GM23338 (cell line): Measurements from ENCODE around the gene RC3H2. TPM values are rescaled to one million over a fixed set of nuclear protein-coding genes. Genes with fewer than 3 reads are reported as not detected.

ENCODE experiments used
- ATAC-seq: fragments of 200-7000 bp; cut with Tn5 transposase; 3 replicates; pipeline ENCODE4 v1.9.1; 2020
- DNase-seq: peaks from one replicate; pipeline ENCODE4 v3.0.0-alpha.2; 2015; ENCODE audit warnings: low spot score
- H2AFZ ChIP-seq: fragments of 200-600 bp; sonication (generic); 2 replicates; pipeline ENCODE4 v1.8.0; 2016; ENCODE audit warnings: antibody characterized with exemption, mild to moderate bottlenecking, moderate library complexity
- H3F3A ChIP-seq: fragments of 200-600 bp; sonication (generic); replicated peaks from 2 replicates; pipeline ENCODE4 v1.8.0; 2017; ENCODE audit warnings: antibody characterized with exemption, mixed run types, low read depth
- H3K27ac ChIP-seq: fragments of 200-600 bp; sonication (generic); 2 replicates; pipeline ENCODE4 v1.6.1; 2016; ENCODE audit warnings: low read depth
- H3K27me3 ChIP-seq: fragments of 200-600 bp; sonication (generic); 2 replicates; pipeline ENCODE4 v1.8.0; 2016; ENCODE audit warnings: mild to moderate bottlenecking, mixed run types, moderate library complexity; ENCODE audit not compliant: insufficient read depth
- H3K36me3 ChIP-seq: fragments of 200-600 bp; sonication (generic); 2 replicates; pipeline ENCODE4 v1.8.0; 2016; ENCODE audit warnings: mild to moderate bottlenecking; ENCODE audit not compliant: insufficient read depth
- H3K4me1 ChIP-seq: fragments of 200-600 bp; sonication (generic); 2 replicates; pipeline ENCODE4 v1.8.0; 2016; ENCODE audit warnings: mild to moderate bottlenecking, moderate library complexity; ENCODE audit not compliant: insufficient read depth
- H3K4me2 ChIP-seq: fragments of 200-600 bp; sonication (generic); 2 replicates; pipeline ENCODE4 v1.7.1; 2017; ENCODE audit warnings: mixed run types
- H3K4me3 ChIP-seq: fragments of 200-600 bp; sonication (generic); 2 replicates; pipeline ENCODE4 v1.6.1; 2016; ENCODE audit warnings: mixed run types
- H3K79me2 ChIP-seq: fragments of 200-600 bp; sonication (generic); replicated peaks from 2 replicates; pipeline ENCODE4 v1.8.0; 2017; ENCODE audit warnings: mild to moderate bottlenecking; ENCODE audit not compliant: insufficient read depth
- H3K9me2 ChIP-seq: fragments of 200-600 bp; sonication (generic); 2 replicates; pipeline ENCODE4 v1.8.0; 2017; ENCODE audit not compliant: insufficient read depth
- H4K20me1 ChIP-seq: fragments of 200-600 bp; sonication (generic); replicated peaks from 2 replicates; pipeline ENCODE4 v1.8.0; 2017; ENCODE audit warnings: mild to moderate bottlenecking; ENCODE audit not compliant: insufficient read depth
- H3K27ac Mint-ChIP-seq: 2 replicates; pipeline ENCODE4 v1.8.0; 2020; ENCODE audit warnings: inconsistent platforms, mild to moderate bottlenecking, moderate library complexity, mixed read lengths
- H3K27me3 Mint-ChIP-seq: 3 replicates; pipeline ENCODE4 v1.8.0; 2022; ENCODE audit warnings: low read depth, mild to moderate bottlenecking, moderate library complexity, mixed read lengths, inconsistent platforms; ENCODE audit not compliant: insufficient read depth, poor library complexity
- H3K36me3 Mint-ChIP-seq: 3 replicates; pipeline ENCODE4 v1.8.0; 2021; ENCODE audit warnings: low read depth, mild to moderate bottlenecking, inconsistent platforms, moderate library complexity, mixed read lengths
- H3K4me1 Mint-ChIP-seq: 3 replicates; pipeline ENCODE4 v1.8.0; 2020; ENCODE audit warnings: mild to moderate bottlenecking, inconsistent platforms, mixed read lengths
- H3K4me3 Mint-ChIP-seq: 3 replicates; pipeline ENCODE4 v1.8.0; 2021; ENCODE audit warnings: moderate library complexity, mild to moderate bottlenecking, inconsistent platforms, mixed read lengths
- H3K9me3 Mint-ChIP-seq: 3 replicates; pipeline ENCODE4 v1.8.0; 2020; ENCODE audit warnings: moderate library complexity, mild to moderate bottlenecking, inconsistent platforms, mixed read lengths
- CREB1 ChIP-seq: fragments of 250-450 bp; sonication (Bioruptor Pico); IDR thresholded peaks from 2 replicates; pipeline ENCODE4 v1.5.0; 2020; ENCODE audit warnings: low read depth, mild to moderate bottlenecking, moderate library complexity
- EZH2 ChIP-seq: fragments of 200-600 bp; sonication (generic); IDR thresholded peaks from one replicate; pipeline ENCODE4 v1.8.0; 2017; ENCODE audit warnings: antibody characterized with exemption, mild to moderate bottlenecking, low read depth; ENCODE audit not compliant: unreplicated experiment
- EZH2phosphoT487 ChIP-seq: fragments of 200-600 bp; sonication (generic); IDR thresholded peaks from one replicate; pipeline ENCODE4 v1.8.1; 2018; ENCODE audit warnings: antibody characterized with exemption; ENCODE audit not compliant: unreplicated experiment
- JUNB ChIP-seq: IDR thresholded peaks from one replicate; pipeline ENCODE4 v1.6.1; 2016; ENCODE audit warnings: antibody characterized with exemption; ENCODE audit not compliant: unreplicated experiment
- NANOG ChIP-seq: IDR thresholded peaks from 2 replicates; pipeline ENCODE4 v1.6.1; 2016; ENCODE audit warnings: antibody characterized with exemption, borderline replicate concordance
- POLR2AphosphoS5 ChIP-seq: IDR thresholded peaks from 2 replicates; pipeline ENCODE4 v1.6.1; 2016; ENCODE audit warnings: antibody characterized with exemption, low read depth
- STAT1 ChIP-seq: IDR thresholded peaks from one replicate; pipeline ENCODE4 v1.6.1; 2016; ENCODE audit warnings: antibody characterized with exemption; ENCODE audit not compliant: unreplicated experiment
- ZNF114 ChIP-seq: fragments of 250-450 bp; sonication (Bioruptor Pico); IDR thresholded peaks from 2 replicates; pipeline ENCODE4 v1.5.0; 2020; ENCODE audit warnings: mild to moderate bottlenecking, moderate library complexity
- ZNF331 ChIP-seq: fragments of 250-450 bp; sonication (Bioruptor Pico); IDR thresholded peaks from 2 replicates; pipeline ENCODE4 v1.5.0; 2020; ENCODE audit warnings: low read depth, mild to moderate bottlenecking, moderate library complexity
- polyA plus RNA-seq: library from polyadenylated mRNA; unstranded; fragments of >200 nt; fragmentation: Nextera tagmentation; extraction: Ambion mirVana; gene quantifications from 2 replicates; pipeline ENCODE4 v1.2.1, GENCODE V29; 2016
- total RNA-seq: library from RNA; depleted of rRNA; stranded (reverse); fragments of >200 nt; shearing (Covaris generic); gene quantifications from 2 replicates; pipeline ENCODE4 v1.2.3, GENCODE V29; 2014
- TF ChIP-seq, protein P1 (sequence below): IDR thresholded peaks from one replicate; pipeline ENCODE4 v1.6.1; 2018; ENCODE audit warnings: antibody characterized with exemption; ENCODE audit not compliant: unreplicated experiment
- TF ChIP-seq, protein P2 (sequence below), 2 experiments: fragments of 200-600 bp in 1 of 2; sonication (generic) in 1 of 2; conservative IDR thresholded peaks; 2 replicates each; pipeline versions ENCODE4 v1.5.1 to v1.6.1; 2016 to 2017; ENCODE audit warnings: antibody characterized with exemption in 2 of 2, low read depth in 2 of 2, mild to moderate bottlenecking in 2 of 2, moderate library complexity in 1 of 2
- TF ChIP-seq, protein P3 (sequence below): IDR thresholded peaks from 2 replicates; pipeline ENCODE4 v1.6.1; 2016; ENCODE audit warnings: antibody characterized with exemption

Gene RC3H2
- total and polyA plus RNA-seq, 2 experiments from 2014 or later: 24.9 to 37.5 TPM

DNA sequence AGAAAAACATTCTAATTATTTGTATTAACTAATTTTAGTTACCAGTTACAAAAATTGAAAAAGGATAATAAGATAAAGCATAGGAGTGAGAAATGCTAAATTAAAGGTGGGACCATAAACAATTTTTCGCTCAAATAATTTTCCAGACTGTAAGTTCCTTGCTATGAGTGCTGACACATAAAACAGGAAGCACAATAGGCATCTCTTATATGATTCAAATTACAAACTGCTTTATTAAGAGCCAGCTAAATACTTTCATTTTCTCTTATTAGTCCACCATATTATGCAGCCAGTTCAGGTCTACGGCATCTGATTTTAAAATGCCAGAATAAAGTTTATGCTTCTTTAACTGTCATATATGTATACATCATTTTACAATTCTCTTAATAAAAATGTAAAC, 4.4 kb downstream of the RC3H2 start (continued):
- TF ChIP-seq, protein P1, sequence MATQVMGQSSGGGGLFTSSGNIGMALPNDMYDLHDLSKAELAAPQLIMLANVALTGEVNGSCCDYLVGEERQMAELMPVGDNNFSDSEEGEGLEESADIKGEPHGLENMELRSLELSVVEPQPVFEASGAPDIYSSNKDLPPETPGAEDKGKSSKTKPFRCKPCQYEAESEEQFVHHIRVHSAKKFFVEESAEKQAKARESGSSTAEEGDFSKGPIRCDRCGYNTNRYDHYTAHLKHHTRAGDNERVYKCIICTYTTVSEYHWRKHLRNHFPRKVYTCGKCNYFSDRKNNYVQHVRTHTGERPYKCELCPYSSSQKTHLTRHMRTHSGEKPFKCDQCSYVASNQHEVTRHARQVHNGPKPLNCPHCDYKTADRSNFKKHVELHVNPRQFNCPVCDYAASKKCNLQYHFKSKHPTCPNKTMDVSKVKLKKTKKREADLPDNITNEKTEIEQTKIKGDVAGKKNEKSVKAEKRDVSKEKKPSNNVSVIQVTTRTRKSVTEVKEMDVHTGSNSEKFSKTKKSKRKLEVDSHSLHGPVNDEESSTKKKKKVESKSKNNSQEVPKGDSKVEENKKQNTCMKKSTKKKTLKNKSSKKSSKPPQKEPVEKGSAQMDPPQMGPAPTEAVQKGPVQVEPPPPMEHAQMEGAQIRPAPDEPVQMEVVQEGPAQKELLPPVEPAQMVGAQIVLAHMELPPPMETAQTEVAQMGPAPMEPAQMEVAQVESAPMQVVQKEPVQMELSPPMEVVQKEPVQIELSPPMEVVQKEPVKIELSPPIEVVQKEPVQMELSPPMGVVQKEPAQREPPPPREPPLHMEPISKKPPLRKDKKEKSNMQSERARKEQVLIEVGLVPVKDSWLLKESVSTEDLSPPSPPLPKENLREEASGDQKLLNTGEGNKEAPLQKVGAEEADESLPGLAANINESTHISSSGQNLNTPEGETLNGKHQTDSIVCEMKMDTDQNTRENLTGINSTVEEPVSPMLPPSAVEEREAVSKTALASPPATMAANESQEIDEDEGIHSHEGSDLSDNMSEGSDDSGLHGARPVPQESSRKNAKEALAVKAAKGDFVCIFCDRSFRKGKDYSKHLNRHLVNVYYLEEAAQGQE: no peak
- TF ChIP-seq STAT1 (no peak), CREB1 (no peak)
- TF ChIP-seq, protein P2, sequence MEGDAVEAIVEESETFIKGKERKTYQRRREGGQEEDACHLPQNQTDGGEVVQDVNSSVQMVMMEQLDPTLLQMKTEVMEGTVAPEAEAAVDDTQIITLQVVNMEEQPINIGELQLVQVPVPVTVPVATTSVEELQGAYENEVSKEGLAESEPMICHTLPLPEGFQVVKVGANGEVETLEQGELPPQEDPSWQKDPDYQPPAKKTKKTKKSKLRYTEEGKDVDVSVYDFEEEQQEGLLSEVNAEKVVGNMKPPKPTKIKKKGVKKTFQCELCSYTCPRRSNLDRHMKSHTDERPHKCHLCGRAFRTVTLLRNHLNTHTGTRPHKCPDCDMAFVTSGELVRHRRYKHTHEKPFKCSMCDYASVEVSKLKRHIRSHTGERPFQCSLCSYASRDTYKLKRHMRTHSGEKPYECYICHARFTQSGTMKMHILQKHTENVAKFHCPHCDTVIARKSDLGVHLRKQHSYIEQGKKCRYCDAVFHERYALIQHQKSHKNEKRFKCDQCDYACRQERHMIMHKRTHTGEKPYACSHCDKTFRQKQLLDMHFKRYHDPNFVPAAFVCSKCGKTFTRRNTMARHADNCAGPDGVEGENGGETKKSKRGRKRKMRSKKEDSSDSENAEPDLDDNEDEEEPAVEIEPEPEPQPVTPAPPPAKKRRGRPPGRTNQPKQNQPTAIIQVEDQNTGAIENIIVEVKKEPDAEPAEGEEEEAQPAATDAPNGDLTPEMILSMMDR (conservative IDR thresholded peaks at IDR 0.05; ENCODE audit: low read depth in 2 of 2): no peak

DNA sequence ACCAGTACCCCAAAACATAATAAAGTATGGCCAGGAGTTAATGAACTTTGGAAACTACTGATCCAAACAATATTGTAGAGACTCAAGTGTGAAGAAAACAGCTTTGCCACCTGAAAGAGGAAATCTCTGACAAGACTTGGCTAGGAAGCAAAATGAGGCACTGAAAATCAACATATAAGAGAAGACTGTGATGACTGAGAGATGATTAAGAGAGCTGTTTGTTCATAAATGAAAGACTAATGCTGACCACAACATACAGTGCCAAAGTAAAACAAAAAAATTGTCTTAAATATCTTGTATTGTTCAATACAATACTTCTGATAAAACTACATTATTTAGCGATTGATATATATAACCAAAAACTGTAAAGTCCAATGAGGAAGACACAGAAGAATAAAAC, 7.2 kb downstream of the RC3H2 start:
- Histone ChIP-seq H3F3A (no peaks in the 10 kb centered on the region), H3K27me3 (no peaks in the 10 kb centered on the region), H3K27ac (peak overlapping the region; percentile 45; the same call in 1 of the 2 replicates), H3K4me1 (peaks cover 1% of the 10 kb centered on the region; the same call in 1 of the 2 replicates), H3K79me2 (peaks cover 88% of the 10 kb centered on the region), H4K20me1 (peaks cover 27% of the 10 kb centered on the region), H2AFZ (no peak overlapping the region), H3K4me3 (no peak overlapping the region), H3K36me3 (peaks cover 24% of the 10 kb centered on the region), H3K9me2 (no peaks in the 10 kb centered on the region), H3K4me2 (no peak overlapping the region)
- no peaks in the 10 kb centered on the region for H3K4me1 Mint-ChIP-seq
- H3K36me3 Mint-ChIP-seq: peaks cover 22% of the 10 kb centered on the region; the same call in 2 of the 3 replicates
- DNase-seq (no peak), ATAC-seq (no peak)
- no peak overlapping the region for H3K27ac Mint-ChIP-seq
- no peak overlapping the region for H3K4me3 Mint-ChIP-seq
- H3K9me3 Mint-ChIP-seq: no peaks in the 10 kb centered on the region
- peaks cover 2% of the 10 kb centered on the region for H3K27me3 Mint-ChIP-seq
- TF ChIP-seq, protein P3, sequence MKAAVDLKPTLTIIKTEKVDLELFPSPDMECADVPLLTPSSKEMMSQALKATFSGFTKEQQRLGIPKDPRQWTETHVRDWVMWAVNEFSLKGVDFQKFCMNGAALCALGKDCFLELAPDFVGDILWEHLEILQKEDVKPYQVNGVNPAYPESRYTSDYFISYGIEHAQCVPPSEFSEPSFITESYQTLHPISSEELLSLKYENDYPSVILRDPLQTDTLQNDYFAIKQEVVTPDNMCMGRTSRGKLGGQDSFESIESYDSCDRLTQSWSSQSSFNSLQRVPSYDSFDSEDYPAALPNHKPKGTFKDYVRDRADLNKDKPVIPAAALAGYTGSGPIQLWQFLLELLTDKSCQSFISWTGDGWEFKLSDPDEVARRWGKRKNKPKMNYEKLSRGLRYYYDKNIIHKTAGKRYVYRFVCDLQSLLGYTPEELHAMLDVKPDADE: no peak
- TF ChIP-seq EZH2phosphoT487 (no peak), STAT1 (no peak), ZNF331 (CRISPR knock-in tag) (no peak), NANOG (no peak), EZH2 (no peak), CREB1 (no peak), JUNB (no peak), ZNF114 (CRISPR knock-in tag) (no peak), POLR2AphosphoS5 (no peak)
- TF ChIP-seq, protein P1: no peak
- TF ChIP-seq, protein P2 (conservative IDR thresholded peaks at IDR 0.05; ENCODE audit: low read depth in 2 of 2): no peak
